Measurements from ENCODE around the gene FGF18. TPM values are rescaled to one million over a fixed set of nuclear protein-coding genes. Genes with fewer than 3 reads are reported as not detected.

Gene FGF18
- total and polyA plus RNA-seq, 2 experiments from 2014 or later, result 50.3 to 81.9 TPM

- H3K27ac ChIP-seq, result no peak overlapping the region
- TF ChIP-seq CTCF (IDR thresholded peaks at IDR 0.05; ENCODE audit: low read depth, low read length), result no peak
- H3K27me3 ChIP-seq, result no peaks in the 10 kb centered on the region
- H3K4me3 ChIP-seq, result no peak overlapping the region
- no peaks in the 10 kb centered on the region for H3K36me3 ChIP-seq
- DNase-seq (ENCODE audit: low read depth in 1 of 2, low spot score in 1 of 2), result no peak
- no peaks in the 10 kb centered on the region for H3K9me3 ChIP-seq (ENCODE audit: low read depth)
- no peaks in the 10 kb centered on the region for H3K4me1 ChIP-seq (ENCODE audit: low read depth)
These were observed 86.1 kb downstream of the FGF18 start for GRCh38 chr5:171505473-171506043.

- no peak for TF ChIP-seq CTCF (IDR thresholded peaks at IDR 0.05; ENCODE audit: low read depth, low read length)
- no peaks in the 10 kb centered on the region for H3K36me3 ChIP-seq
- H3K27me3 ChIP-seq, result no peaks in the 10 kb centered on the region
- no peak overlapping the region for H3K27ac ChIP-seq
- no peaks in the 10 kb centered on the region for H3K9me3 ChIP-seq (ENCODE audit: low read depth)
- DNase-seq (ENCODE audit: low read depth in 1 of 2, low spot score in 1 of 2), result no peak
- no peaks in the 10 kb centered on the region for H3K4me1 ChIP-seq (ENCODE audit: low read depth)
- H3K4me3 ChIP-seq, result no peak overlapping the region
These were observed 87.5 kb downstream of the FGF18 start for GRCh38 chr5:171506951-171507350.

Other genes with a start within 250 kb of the FGF18 start
- gene TLX3, start 110.4 kb upstream of the FGF18 start, total RNA-seq, result not detected in 2 replicates
- gene TLX3, start 110.4 kb upstream of the FGF18 start, polyA plus RNA-seq, result not detected in 2 replicates
- gene NPM1, start 31.8 kb upstream of the FGF18 start, total RNA-seq, result 660 and 1,115 TPM in 2 replicates
- 389 and 578 TPM in 2 replicates for gene NPM1, start 31.8 kb upstream of the FGF18 start, polyA plus RNA-seq

Data from cardiac muscle cell (in vitro differentiated cells and primary cell).